Dermis blood vessel endothelial cell (primary cell): Measurements from ENCODE around the gene SPEM2. TPM values are rescaled to one million over a fixed set of nuclear protein-coding genes. Genes with fewer than 3 reads are reported as not detected.

Source experiments
- DNase-seq: peaks from one replicate; pipeline ENCODE4 v3.0.0; 2010
- total RNA-seq: library from RNA; depleted of rRNA; stranded (reverse); fragments of >200 nt; gene quantifications from 2 replicates; pipeline ENCODE4 v1.2.3, GENCODE V29; 2014

The SPEM2 gene
- total RNA-seq, 1 donor from 2014 or later, result not detected

GRCh38 chr17:7423679-7424078 is 1.7 kb upstream of the SPEM2 start:
- no peak for DNase-seq

- DNase-seq, result no peak
Observed at GRCh38 chr17:7425756-7426155, 340 bp downstream of the SPEM2 start.

DNA sequence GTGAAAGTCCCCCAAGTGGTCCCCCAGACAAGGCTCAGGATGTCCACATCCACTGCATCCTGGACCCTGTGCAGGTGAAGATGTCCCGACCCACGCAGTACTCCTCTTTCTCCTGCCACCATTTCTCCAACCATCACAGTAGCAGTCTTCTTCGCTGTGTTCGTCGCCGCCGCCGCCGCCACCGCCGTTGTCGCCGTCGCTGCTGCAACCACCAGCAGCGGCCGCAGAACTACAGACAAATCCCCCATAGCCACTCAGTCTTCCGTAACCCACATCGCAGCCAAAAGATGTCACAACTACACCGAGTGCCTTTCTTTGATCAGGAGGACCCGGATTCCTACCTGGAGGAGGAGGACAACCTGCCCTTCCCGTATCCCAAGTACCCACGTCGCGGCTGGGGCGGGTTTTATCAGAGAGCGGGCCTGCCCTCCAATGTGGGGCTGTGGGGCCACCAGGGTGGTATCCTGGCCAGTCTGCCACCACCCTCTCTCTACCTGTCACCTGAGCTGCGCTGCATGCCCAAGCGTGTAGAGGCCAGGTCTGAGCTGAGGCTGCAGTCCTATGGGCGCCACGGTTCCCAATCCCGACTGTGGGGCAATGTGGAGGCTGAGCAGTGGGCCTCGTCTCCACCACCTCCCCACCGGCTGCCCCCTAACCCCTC is 917 bp downstream of the SPEM2 start:
- no peak for DNase-seq

DNA sequence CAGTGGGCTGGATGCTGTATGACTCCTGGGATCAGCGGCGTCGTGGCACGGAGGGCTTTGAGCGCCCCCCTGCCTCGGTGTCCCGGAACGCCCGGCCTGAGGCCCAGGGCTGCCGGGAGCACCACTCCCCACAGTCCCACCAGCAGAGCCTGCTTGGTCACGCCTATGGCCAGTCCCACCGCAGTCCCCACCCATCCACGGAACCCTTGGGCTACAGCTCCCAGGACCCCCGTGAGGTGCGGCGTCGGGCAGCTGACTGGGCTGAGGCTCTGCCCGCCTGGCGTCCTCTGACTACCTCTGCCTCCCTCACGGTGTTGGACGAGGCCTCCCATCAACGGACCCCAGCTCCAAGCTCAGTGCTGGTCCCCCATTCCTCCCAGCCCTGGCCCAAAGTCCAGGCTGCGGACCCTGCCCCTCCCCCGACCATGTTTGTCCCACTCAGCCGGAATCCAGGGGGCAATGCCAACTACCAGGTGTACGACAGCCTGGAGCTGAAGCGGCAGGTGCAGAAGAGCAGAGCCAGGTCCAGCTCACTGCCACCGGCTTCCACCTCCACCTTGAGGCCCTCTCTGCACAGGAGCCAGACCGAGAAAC is 1.6 kb downstream of the SPEM2 start:
- DNase-seq, result no peak

DNA sequence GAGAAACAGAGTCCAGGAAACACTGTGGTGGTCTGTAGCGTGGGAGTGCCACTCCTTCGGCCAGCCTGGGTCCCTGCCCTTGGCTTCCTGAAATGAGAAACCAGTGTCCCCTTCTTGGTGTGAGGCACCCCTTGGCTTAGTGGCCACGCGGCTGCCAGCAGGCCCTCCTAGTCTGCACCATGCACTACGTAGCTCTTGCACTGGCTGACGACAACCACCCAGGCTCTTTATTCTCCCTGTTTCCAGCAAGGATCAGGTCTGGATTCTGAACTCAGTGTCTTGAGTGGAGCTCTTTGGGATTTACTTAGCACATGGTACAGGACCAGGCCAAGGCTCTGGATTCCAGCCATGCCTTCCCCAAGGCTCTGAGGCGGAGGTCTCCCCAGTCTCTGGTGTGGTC is 2.1 kb downstream of the SPEM2 start:
- no peak for DNase-seq

DNA sequence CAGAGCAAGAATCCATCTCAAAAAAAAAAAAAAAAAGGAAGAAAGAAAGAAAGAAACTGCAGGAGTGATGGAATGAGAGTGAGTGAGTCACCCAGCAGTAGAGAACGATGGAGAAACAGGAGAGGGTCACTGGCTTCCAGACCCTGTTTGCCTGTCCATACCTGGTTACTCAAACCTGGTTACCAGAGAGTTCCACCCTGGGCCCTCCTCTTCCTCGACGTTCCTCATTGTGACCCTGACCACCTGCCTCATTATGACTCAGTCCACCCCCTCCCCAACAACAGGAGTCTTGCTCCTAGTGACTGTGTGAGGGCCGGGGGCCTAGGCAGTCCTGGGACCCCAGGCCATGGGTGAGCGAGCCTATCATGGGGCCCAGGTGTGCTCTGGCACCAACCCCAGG is 3.1 kb downstream of the SPEM2 start, which contains the start of gene SPEM3:
Gene SPEM3, plus strand, starts transcription at position 301 of the 400 bp plus-strand sequence. Its CDS starts 46 bp downstream, at position 347.
- DNase-seq, result no peak

DNA sequence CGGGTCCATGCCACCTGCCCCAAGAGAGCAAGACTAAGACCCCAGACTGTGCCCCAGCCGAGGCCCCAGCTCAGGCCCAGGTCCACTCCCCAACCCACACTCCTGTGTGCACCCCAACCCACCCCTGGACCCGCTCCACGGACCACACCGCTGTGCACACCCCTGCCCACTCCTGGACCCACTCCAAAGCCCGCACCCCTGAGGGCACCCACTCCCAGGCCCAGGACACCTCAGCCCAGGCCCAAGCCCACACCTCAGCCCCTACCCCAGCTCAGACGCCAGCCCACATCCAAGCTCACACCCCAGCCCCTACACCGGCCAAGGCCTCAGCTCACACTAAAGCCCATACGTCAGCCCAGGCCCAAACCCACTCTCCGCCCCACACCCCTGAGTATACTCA is 4.3 kb downstream of the SPEM2 start:
- DNase-seq, result no peak

GRCh38 chr17:7431231-7431630 is 5.8 kb downstream of the SPEM2 start:
- no peak for DNase-seq

DNA sequence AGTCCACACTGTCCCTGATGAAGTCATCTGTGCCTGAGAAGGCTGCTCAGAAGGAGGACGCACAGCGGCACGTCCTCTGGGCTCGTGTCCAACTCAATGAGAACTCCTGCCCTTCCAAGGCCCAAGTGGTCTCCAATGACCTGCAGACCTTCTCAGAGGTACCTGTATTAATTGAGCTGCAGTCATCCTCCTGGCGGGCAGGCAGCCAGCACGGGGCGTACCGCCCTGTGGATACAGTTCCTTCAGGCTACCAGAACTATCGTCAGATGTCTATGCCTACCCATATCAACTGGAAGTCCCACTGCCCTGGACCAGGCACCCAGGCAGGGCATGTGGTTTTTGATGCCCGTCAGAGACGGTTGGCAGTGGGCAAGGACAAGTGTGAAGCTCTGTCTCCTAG is 6.9 kb downstream of the SPEM2 start:
- no peak for DNase-seq

GRCh38 chr17:7435676-7436555 is 10.5 kb downstream of the SPEM2 start:
- peak; percentile 51 for DNase-seq

DNA sequence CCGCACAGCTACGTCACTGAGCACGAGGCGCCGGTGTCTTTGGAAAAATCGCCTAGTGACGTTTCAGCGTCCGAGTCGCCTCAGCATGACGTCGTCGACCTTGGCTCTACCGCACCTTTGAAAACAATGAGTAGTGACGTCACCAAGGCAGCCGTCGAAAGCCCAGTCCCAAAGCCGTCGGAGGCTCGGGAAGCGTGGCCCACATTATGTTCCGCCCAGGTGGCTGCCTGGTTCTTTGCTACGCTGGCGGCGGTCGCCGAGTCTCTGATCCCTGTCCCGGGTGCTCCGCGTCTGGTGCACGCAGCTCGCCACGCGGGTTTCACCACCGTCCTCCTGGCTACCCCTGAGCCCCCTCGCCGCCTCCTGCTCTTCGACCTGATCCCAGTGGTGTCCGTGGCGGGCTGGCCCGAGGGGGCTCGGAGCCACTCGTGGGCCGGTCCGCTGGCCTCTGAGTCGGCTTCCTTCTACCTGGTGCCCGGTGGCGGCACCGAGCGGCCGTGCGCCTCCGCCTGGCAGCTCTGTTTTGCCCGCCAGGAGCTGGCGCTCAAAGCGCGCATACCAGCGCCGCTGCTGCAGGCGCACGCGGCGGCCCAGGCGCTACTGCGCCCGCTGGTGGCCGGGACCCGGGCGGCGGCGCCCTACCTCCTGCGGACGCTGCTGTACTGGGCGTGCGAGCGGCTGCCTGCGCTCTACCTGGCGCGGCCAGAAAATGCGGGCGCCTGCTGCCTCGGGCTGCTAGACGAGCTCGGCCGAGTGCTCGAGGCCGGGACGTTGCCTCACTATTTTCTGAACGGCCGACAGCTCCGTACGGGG is 11.3 kb downstream of the SPEM2 start:
- DNase-seq, result peak; percentile 90

DNA sequence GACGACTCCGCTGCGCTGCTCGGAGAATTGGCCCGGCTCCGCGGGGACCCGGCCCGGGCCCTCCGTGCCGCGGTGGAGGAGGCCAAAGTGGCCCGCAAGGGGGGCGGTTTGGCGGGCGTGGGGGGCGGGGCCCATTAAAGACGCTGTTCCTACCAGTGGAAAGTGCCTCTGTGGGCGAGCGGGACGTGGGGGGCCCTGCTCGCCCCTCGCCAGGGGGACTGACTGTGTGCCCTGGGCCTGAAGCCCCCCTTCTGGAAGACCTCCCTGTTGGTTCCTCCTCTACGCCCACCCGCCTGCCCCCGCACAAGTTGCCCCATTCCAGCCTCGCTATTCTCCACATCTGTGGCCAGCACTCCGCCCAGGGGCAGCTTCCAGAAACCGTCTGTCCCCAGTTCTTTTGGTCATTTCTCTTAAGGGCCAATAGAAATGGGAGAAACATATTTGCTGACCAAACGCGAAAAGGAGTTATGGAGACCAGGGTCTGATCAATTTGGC is 12.0 kb downstream of the SPEM2 start:
- no peak for DNase-seq

GRCh38 chr17:7437950-7438614 is 12.7 kb downstream of the SPEM2 start:
- DNase-seq, result no peak

DNA sequence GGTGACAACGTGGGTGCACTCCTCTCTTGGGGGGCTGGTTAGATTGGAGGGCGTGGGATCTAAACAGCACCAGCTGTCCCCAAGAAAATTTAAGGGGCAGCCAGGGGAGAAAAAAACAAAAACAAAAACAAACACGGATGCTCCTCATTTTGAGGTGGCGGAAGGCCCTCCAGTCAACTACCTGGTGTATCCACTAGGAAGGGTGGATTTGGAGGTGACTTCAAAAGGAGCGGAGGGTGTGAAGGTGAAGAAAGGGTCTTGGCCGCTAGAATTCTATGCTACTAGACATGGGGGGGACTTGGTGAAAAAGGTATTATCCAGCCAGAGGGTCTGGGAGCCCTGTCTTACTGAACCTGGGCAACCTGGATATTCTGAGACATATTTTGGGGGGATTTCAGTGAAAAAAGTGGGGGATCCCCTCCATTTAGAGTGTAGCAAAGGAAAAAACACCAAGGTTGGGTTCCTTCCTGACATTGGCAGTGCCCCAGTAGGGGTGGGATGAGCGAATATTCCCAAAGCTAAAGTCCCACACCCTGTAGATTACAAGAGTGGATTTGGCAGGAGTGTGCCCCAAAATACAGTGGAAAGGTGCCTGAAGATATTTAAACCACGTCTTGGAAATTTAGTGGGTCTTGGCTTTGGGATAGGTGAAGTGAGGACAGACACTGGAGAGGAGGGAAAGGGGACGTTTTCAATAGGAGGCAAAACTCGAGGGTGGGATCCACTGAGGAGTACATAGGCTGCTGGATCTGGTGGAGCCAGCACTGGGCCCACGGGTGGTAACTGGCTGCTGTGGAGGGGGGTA is 13.4 kb downstream of the SPEM2 start:
- no peak for DNase-seq

DNA sequence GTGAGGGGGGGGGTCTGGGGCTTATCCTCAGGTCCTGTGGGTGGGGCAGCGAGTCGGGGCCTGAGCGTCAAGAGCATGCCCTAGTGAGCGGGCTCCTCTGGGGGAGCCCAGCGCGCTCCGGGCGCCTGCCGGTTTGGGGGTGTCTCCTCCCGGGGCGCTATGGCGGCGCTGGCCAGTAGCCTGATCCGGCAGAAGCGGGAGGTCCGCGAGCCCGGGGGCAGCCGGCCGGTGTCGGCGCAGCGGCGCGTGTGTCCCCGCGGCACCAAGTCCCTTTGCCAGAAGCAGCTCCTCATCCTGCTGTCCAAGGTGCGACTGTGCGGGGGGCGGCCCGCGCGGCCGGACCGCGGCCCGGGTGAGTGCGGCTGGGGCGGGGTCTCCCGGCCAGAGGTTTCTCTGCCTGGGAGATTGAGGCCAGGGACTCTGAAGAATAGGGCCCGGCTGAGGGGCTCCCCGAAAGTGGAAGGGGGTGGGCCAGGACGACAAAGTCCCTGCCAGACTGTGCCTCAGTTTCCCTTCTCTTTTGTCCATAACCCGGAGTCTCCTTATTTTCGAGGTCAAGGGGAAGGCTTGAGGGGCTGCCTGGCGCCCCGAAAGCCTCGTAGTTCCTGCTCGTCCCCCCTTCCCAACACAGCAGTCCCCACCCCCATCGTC is 14.2 kb downstream of the SPEM2 start, which contains the start of gene FGF11:
Gene FGF11, plus strand, starts transcription at position 51 of the 651 bp plus-strand sequence. Its CDS starts 109 bp downstream, at position 160.
- DNase-seq, result no peak

DNA sequence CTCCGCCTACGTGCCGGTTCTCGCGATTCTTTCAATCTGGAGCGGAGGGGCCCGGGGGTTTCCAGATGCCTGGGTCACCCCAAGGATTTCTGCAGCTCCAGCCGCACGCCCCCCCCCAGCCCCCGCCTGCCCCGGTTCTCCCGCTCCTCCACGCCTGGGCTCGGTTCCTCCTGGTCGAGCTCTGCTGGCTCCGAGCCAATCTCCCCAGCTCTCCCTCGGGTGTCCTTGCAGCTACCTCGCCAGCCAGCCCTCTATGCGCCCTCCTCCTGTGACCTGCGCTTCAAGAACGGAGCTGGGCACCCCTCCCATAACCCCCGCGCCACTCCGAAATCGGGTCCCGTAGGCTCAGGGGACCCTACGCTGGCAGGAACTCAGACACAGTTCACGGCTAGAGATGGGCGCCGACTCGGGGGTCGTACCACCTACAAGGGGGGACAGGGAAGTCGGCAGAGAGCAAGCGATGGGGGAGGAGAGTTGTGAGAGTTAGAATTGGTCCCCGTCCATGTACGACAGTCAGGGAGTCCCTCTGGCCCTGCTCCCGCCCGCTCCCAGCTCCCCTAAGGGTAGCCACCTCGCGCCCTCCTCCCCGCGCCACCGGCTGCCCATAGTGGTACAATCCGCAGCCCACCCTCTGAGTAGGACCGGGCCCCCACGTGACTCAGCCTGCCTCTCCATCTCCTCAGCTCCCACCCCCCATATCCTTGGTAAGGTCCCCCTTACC is 14.9 kb downstream of the SPEM2 start:
- DNase-seq, result peak; percentile 36

DNA sequence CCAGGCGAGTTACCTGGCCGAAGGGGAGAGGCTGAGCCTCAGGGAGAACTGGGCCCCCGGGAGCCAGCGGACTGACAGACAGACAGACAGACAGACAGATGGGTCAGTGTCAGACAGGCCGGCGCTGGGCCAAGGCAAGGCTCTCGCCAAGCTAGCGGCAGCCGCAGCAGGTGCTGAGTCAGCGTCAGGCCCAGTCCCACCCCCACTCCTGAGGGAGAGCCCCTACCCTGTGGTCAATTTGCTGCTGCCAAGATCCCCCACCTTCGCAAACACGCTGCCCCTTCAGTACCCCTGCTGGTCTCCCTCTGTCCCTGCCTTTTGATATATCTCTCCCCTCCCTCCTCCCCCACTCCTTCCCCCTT is 15.4 kb downstream of the SPEM2 start:
- peak; percentile 25 for DNase-seq

GRCh38 chr17:7441266-7441665 is 15.8 kb downstream of the SPEM2 start:
- DNase-seq, result no peak

DNA sequence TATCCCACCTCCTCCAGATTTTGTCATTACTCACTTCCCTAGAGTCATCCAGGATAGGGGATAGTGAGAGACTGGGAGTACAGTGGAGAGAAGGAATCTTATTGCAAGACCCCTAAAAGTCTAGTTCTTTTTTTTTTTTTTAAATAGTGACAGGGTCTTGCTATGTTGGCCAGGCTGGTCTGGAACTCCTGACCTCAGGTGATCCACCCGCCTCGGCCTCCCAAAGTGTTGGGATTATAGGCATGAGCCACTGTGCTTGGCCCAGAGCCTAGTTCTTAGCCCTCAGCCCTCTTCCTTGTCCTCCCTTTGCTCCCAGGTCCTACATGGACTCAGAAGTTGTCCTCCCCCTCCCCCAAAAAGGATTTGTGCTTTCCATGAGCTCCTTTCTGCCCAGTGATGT is 16.7 kb downstream of the SPEM2 start:
- no peak for DNase-seq
